Right ventricle myocardium superior (tissue), 1 donor: ENCODE measurements around the gene POM121L2. TPM values are rescaled to one million over a fixed set of nuclear protein-coding genes. Genes with fewer than 3 reads are reported as not detected.

ENCODE experiments used
- ATAC-seq: fragments of 200-7000 bp; cut with Tn5 transposase; one replicate; pipeline ENCODE4 v1.9.1; 2020; ENCODE audit warnings: mild to moderate bottlenecking; ENCODE audit not compliant: poor library complexity
- DNase-seq: peaks from one replicate; pipeline ENCODE4 v3.0.0-alpha.2; 2020
- intact Hi-C: fragments of 100-400 bp; cut with DNase I; formaldehyde crosslinking; loops from one replicate; pipeline ENCODE4 v1.11.2; 2022
- long read RNA-seq: library from polyadenylated mRNA; unstranded; transcript quantifications from one replicate; pipeline ENCODE4 v2.0.0, GENCODE V29; 2021
- total RNA-seq: library from RNA; stranded (reverse); fragmentation: NEBNext Ultra II Directional; extraction: Animal tissue kit (Norgen Biotek cat#: 25700); gene quantifications from one replicate; pipeline ENCODE4 v1.2.1, GENCODE V29; 2021
- donor health status: DM: no; HTN: yes; CAD: no; lungs with severe emphysema.

The POM121L2 gene
- total RNA-seq, result not detected
- long read RNA-seq, result 0 reads

DNA sequence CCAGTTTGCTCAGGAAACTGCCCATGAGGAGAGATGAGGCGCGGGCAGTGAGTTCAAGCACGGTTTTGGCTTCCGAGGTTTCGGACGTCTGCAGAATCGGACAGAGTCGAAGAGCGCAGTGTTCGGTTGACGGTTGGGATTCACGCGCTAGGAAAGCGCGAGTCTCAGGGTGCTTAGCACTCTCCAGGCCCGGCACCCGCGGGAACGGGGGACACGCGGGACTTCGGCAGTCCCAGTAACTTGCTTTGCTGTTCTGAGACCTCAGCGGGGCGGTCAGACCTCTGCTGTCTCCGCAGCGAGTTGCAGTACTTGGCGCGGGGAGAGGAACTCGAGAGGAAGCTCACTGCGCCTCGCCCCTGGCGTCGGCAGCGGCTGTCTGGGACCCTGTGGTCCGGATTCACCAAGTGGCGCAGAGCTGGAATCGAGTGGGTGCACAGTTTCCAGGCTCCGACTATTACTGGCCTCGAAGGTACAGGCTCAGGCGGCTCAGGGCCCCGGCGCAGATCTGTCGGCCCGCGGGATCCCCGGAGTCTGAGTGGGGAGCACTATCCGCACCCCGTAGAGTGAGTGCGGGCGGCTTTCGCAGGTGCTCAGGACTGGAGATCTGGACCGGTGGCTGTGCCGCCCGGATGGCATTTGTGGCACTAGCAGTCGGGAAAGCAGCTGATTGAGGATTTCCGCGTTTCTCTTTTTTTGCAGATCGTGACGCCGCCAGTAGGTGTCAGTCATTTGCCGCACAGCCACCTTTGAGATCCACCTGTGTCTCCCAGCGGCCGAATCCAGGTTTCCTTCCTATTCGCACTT lies at the start of gene POM121L2:
TSS of gene POM121L2 (minus strand) at position 128 of the 804 bp plus-strand sequence. CDS start at position 25, 103 bp downstream.
- intact Hi-C loops, result no loop called here
- ATAC-seq, result peak; percentile 49
- peak; percentile 42 for DNase-seq

DNA sequence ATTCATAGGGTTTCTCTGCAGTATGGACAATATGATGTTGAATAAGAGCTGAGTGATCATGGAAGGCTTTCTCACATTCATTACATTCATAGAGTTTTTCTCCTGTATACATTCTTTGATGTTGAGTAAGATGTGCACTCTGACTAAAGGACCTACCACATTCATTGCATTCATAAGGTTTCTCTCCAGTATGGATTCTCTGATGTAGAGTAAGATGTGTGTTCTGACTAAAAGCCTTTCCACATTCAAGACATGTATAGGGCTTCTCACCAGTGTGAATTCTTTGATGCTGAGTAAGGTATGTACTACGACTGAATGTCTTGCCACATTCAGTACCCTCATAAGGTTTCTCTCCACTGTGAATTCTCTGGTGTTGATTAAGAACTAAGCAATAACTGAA lies 47.2 kb upstream of the POM121L2 start:
- intact Hi-C loops, result no loop called here
- ATAC-seq (no peak), DNase-seq (no peak)

DNA sequence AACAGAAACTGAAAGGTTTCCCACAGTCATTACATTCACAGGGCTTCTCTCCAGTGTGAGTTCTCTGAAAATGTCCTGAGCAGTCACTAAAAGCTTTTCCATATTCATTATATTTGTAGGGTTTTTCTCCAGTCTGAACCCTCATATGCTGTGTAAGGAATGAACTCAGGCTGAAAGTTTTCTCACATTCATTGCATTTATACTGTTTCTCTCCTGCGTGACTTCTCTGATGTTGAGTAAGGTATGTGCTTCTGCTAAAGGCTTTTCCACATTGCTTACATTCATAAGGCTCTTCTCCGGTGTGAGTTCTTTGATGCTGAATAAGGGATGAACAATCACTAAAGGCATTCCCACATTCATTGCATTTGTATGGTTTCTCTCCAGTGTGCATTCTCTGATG lies 46.7 kb upstream of the POM121L2 start:
- intact Hi-C loops, result no loop called here
- no peak for ATAC-seq
- DNase-seq, result no peak

DNA sequence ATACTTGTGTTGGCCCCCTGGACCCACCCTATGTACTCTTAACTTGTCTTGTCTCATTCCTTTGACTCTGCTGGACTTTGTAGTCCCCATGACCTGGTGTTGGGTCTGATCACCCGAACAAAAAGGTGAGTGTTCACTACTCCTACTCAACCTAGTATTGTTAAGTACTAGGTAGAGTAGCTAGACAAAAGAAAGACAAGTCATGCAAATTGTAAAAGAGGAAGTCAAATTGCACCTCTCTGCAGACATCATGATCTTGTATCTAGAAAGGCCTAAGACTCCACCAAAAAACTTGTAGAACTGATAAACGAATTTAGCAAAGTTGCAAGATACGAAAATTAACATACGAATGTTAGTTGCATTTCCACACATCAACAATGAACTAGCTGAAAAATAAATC lies 40.8 kb upstream of the POM121L2 start:
- DNase-seq, result no peak
- intact Hi-C loops, result no loop called here
- no peak for ATAC-seq

DNA sequence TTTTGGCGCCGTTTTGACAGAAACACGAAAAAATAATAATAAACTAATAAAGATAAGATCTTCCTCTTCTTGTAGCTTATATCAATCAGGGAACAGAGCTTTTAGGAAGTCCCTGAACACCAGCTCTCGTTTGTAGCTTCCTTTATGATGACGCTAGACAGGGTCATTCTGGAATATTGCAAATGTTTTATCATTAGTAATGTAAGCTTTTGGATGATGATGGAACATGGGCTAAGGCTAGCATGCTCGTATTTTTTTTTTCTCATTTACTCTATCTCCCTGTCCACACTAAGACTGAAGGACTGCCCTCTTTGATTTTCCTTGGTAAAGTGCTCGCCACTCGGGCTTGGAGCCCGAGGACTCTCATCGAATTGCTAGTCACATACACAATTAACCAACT lies 22.1 kb upstream of the POM121L2 start:
- ATAC-seq, result no peak
- intact Hi-C loops, result no loop called here
- no peak for DNase-seq

DNA sequence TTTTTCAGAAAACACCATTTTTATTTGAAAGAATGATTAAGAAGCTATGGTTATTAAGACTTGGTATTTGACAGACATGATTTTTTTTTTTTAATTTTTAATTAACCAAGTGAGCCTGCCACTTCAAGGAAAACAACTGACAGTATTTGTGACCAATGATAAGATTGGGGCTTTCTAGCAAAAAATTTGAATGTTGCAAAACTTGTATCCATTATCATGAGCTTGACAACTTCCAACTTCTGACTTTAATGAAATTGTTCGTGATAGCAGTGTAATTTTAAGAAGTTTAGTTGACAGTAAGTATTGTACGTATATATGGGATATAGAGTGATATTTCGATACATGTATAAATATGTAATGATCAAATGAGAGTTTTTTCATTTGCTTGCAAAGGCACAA lies 21.6 kb upstream of the POM121L2 start:
- no peak for ATAC-seq
- DNase-seq, result no peak
- intact Hi-C loops, result no loop called here

DNA sequence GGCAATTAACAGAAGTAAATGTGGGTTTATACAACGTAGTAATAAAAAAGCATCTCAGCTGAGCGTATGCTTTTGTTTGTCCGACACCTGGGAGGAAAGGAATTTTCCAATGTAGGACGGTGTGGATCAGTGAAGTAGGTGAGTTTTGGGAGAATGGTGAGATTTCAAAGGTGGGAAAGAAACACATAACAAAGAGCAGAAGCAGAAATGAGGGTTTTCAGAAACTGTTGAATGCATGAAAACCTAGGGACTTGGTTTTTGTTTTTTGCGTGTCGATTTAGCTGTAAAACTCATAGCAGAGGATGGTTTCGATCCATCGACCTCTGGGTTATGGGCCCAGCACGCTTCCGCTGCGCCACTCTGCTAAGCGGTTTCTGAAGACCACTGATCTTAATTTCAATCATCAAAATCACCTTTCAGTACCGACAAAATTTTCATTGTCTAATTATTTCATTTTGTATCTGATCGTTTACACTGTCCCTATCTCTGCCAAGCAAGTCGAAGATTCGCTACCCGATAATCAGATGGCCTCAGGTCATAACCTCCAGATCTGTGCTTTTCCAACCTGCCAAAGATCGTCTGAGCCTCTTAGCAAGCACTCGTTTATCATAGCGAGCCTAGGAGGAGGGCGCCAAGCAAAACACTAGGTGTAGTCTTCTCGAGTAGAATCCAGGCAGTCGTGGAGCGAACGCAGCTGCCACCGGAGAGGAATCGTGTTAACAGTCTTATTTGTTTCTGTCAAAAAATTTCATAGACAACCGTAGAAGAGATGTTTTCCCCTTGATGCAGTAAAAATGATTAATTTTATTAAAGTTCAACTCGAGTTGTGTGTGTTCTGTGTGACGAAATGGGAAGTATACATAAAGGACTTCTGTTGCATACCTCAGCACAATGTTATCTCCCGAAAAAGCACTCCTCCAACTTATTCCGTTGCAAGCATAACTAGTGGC lies 20.9 kb upstream of the POM121L2 start:
- no peak for DNase-seq
- ATAC-seq, result no peak
- intact Hi-C loops, result no loop called here

DNA sequence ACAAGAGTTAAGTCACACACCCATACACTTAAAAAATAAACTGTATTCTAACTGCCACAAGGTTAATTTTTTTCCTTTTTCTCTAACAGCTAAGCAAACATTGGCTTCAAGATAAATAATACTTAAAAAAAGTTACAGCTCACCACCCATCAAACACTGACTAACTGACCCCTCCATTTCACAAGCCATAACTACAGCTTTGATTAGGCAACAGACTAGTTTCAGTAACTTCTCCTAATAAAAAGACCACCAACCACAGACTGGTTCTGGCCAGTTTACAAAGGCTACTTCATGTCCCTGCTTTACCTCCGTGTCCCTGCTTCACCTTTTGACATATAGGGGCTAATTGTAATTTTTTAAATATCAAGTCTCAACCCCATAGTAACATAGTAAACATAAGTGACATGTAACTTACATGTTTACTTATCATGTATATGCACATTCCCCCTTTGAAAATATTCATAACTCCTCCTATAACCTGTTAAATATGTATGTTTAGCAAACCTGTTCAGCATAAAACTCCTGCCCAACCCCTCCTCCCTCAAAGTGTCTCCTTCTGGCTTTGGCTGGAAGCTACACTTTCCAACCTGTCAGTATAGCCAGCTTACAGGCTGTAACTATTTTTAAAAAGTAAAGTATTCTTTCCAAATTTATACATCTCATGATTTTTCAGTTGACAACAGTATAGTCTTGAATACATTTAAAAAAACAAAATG lies 15.1 kb upstream of the POM121L2 start:
- DNase-seq (no peak), ATAC-seq (no peak)
- intact Hi-C loops, result no loop called here

DNA sequence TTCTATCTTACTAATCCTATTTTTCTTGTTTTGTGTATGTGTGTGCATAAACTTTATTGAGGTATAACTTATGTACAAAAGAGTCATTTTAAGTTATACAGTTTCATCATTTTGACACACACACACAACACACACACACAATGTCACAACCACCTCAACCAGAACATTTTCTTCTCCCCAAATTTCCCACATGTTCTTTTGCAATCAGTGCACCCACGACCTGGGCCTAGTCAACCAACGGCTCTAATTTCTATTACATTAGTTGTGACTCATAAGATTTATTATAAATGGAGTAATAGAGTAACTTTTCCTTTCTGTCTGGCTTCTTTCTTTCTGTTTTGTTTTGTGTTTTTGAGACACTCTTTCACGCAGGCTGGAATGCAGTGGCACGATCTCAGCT lies 9.8 kb upstream of the POM121L2 start:
- DNase-seq (no peak), ATAC-seq (no peak)
- intact Hi-C loops, result no loop called here

DNA sequence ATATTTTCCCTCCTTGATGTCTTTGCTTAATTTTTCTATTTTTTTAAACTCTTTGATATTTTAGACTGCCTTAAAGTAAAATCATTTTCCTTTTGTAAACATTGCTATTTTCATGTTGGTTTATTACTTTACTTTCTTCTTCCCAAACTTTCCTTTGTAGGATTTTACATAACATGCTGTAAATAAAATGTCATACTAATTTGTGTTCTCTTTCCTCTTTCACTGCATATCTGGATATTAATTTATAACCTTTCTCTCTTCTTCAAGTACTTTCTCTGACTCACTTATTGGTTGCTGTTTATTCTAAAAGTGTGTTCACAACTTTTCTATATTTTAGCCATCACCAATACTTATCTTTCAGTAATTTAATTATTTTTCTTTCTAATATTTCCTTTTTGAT lies 9.3 kb upstream of the POM121L2 start:
- DNase-seq (no peak), ATAC-seq (no peak)
- intact Hi-C loops, result no loop called here

DNA sequence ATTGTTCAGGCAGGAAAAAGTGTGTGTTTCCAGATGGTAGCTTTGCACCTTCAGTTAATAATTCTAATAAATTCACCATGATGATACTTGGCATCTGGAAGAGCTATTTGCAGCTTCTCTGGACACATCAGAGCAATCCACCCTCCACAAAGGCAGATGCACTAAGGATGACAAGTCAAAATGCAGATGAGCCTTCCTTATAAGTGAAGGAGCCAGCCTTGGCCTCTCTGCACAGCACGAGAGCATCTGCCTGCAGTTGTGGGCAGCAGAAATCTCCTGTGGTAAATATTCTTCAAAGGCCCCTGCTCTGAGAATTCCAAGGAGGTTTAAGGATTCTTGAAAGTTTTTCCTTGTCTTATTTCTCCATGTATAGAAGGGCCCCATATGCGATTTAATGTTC lies 6.9 kb upstream of the POM121L2 start:
- intact Hi-C loops, result no loop called here
- DNase-seq, result no peak

DNA sequence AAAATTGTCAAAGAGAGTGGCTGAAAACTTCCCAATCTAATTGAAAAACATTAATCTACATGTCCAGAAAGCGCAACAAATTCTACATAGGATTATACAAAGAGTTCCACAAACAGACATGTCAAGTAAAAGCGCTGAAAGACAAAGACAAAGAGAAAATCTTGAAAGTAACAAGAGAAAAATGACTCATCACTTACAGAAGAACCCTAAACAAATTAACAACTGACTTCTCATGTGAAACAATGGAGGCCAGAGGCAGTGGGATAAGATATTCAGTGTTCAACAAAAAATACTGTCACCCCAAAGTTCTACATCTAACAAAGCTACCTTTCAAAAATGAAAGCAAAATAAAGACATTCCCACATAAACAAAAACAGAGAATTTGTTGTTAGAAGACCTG lies 2.0 kb upstream of the POM121L2 start:
- DNase-seq (no peak), ATAC-seq (no peak)
- intact Hi-C loops, result no loop called here

More for the DNA sequence above, 6.9 kb upstream of the POM121L2 start:
- no peak for ATAC-seq

DNA sequence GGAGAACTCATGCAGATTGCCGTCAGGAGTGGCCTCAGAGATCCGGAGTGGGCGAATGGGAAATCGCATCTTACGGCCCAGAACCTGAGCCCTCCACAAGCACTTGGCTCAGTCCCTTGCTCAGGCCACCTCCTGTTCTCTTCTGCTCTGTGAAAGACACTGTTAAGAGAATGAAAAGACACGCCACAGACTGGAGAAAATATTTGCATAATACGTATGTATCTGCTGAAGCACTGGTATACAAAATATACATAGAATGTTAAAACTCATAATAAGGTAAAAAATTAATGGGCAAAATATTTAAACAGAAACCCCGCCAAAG lies 838 bp upstream of the POM121L2 start:
- DNase-seq (no peak), ATAC-seq (no peak)
- intact Hi-C loops, result no loop called here

DNA sequence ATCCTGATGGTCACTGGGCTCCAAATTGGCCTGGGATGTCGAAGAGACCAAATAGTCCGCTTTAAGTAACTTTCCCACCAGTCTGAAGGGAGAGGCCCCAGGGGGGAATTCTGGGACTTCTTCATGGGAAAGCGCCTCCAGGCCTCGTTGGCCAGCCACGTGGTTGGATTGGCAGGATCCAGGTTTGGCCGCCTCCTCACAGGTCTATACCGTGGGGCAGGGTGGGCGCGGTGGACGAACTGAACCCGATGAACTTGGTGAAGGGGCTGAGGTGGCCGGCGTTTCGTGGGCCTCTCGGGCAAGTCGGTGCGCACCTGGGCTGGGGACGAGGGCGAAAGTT lies 297 bp downstream of the POM121L2 start:
- intact Hi-C loops, result no loop called here
- ATAC-seq (no peak), DNase-seq (peak; percentile 43)

DNA sequence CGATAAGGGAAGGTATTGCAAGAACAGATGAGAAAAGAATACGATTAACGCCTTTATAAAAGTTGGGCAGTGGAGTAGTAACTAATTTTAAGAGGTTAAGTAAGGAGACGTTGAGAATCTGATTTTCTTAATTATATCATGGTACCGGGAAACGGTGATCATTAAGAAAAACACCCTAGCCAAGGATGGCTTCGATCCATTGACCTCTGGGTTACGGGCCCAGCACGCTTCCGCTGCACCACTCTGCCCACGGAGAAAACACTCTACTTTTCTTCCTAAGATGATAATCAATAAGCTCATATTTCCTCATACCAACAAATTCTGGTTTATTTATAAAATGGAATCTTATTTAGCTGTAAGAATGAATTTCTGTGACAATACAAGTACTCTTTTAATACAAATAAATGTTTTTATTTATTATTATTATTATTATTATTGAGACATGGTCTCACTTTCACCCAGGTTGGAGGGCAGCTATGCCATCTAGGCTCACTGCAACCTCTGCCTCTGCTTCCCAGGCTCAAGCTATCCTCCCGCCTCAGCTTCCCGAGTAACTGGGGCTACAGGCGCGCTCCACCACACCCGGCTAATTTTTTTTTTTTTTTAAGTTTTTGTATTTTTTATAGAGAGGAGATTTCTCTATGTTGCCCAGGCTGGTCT lies 8.3 kb downstream of the POM121L2 start:
- intact Hi-C loops, result no loop called here
- ATAC-seq (no peak), DNase-seq (no peak)

DNA sequence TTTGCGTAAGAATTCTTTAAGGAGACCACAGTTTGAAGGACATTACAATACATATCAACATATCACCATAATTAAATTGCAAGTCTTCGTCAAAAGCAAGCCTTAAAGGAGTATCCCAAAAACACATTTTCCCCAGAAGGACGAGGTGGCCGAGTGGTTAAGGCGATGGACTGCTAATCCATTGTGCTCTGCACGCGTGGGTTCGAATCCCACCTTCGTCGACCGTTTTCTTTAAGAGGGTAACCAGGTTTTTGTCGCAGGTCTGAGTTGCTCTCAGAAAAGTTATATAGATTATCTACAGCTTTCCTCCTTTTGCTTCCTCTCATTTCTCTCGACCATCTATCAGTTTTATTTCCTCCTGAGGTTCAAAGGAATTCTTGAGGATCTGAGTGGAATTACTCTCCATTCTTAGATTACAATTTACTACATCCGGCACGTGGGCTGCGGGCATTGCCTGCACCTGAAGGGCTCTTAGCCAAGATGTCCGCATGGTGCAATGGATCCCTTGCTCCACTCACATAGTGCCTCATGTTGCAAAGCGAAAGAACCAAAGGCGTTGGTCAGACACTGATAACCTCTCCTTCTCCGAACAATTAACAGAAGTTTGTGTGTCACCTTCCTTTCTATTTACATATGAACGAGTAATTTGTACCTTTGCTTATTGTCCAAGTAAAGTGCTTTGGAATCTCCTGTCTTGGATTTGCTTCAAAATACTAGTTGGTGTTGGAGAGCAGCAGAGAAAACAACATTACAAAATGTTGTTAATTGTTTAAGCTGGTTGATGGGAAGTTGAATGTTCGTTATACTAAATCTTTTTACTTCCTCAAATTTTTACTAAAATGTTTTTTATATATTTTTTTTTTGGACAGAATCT lies 14.0 kb downstream of the POM121L2 start:
- intact Hi-C loops, result no loop called here
- DNase-seq (no peak), ATAC-seq (no peak)

DNA sequence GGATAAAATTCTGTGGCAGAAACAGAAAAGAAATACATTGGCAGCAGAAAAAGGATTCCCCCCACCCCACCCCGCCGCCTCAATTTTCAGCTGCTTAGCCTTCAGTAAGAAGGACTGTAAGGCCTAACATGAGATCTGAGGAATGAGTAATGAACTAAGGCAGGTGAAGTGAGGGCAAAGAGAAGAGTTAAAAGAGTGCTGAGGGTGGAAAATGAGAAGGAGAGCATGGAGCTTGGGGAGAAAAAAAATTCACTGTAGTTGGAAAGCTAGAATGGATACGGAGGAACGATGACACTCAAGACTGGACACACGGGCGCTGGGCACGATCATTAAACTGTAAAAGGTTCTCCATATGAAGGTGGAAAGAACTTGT lies 14.6 kb downstream of the POM121L2 start:
- ATAC-seq (no peak), DNase-seq (no peak)
- intact Hi-C loops, result no loop called here

DNA sequence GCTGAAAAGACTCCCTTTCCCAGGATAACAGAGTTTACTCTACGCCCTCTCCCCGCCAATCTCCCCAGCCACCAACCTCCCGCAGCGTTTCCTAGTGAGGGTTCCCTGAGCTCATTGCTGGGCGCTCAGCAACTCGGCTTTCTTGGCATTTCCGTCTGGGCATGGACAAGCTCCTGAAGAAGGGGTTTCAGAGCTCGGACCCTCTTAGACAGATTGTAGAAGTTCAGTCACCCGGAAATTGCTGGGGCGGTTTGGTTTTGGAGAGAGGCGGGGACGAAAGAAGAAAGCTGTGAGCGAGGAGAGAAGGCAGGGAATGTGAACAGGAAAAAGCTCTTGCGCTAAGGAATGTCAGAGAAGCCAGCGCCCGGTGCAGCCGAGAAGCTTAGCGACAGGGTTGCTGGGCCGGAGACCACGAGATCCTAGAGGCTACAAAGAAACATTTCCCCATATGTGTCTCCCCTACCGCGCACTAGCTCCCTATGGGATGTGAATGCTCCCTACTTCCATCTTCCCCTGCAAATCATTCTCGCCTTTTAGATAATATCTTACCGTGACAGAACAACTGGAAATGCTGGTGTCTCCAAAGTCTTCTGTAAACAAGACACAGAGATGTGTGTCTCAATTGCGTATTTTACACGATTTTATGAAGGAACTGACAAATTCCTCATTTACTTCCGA lies 15.8 kb downstream of the POM121L2 start:
- ATAC-seq (no peak), DNase-seq (no peak)
- intact Hi-C loops, result no loop called here
